ENCODE measurements around the gene SLC10A3. TPM values are rescaled to one million over a fixed set of nuclear protein-coding genes. Genes with fewer than 3 reads are reported as not detected.

Gene SLC10A3
- total and polyA plus RNA-seq, 2 donors from 2014 or later: 19.0 to 27.3 TPM

DNA sequence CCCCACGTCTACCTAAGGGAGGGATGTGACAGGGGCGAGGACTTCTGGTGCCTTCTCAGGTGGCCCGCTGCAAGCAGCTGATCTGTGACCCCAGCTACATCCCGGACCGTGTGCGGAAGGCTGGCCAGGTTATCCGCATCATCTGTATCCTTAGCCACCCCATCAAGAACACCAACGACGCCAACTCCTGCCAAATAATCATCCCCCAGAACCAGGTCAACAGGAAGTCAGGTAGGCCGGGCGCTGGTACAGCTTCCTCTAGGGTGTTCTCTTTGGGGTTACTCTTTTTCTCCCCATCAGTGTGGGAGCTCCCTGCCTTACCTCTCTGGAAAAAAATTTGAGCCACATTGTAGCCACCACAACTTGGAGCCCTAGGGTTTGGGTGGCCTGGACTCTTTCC lies 48.9 kb downstream of the SLC10A3 start:
- H3K27ac ChIP-seq (ENCODE audit: low read depth in 2 of 2, low read length in 2 of 2): no peak overlapping the region
- H3K36me3 ChIP-seq (ENCODE audit: control insufficient read depth in 2 of 3, insufficient read depth in 3 of 3, low read length in 3 of 3): peaks cover 0 to 7% (median 3%) of the 10 kb centered on the region in 3 donors
- H3K4me1 ChIP-seq (ENCODE audit: control insufficient read depth in 2 of 3, insufficient read depth in 2 of 3, low read depth in 1 of 3, low read length in 3 of 3): peaks cover 0 to 20% (median 3%) of the 10 kb centered on the region in 3 donors

DNA sequence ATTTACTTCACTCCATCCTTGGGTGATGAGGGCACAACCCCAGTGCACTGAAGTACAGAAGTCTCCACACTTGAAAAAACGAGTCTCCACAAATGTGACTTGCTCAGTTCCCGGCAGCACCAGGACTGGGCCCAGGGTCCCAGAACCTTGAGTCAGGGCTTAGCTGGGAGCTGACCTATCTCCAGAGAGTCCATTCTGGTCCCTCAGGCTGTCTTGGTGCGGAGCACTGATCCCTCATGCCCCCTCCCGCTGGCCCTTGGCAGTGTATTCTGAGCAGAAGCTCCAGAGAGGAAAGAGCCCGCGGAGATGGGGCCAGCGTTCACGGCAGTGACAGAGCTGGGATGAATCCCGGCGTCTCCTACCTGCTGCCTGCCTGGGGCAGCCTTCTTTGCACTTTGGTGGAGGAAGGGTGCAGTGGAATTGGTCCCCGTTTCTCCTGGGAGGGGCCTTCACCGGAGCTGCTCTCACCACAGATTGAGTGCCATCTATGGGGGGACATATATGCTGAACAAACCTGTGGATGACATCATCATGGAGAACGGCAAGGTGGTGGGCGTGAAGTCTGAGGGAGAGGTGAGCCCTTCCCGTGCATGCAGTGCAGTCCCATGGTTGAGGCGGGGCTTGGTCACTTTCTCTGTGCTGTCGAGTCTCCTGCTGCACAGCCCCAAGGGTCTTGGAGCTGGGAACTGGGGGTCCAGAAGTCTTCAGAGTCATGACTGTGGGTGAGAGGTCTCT lies 49.6 kb downstream of the SLC10A3 start:
- no peak for FAIRE-seq
- DNase-seq: peak in 1 of 5 donors; percentile 70
- intact Hi-C loops (cut with DNase I): no loop called here

More for the DNA sequence above, 48.9 kb downstream of the SLC10A3 start:
- FAIRE-seq: no peak
- H3K9ac ChIP-seq (ENCODE audit: low read length in 3 of 3): no peak overlapping the region
- intact Hi-C loops (cut with DNase I): no loop called here
- H3K4me3 ChIP-seq (ENCODE audit: low read length in 3 of 3): no peak overlapping the region
- TF ChIP-seq, protein P1, sequence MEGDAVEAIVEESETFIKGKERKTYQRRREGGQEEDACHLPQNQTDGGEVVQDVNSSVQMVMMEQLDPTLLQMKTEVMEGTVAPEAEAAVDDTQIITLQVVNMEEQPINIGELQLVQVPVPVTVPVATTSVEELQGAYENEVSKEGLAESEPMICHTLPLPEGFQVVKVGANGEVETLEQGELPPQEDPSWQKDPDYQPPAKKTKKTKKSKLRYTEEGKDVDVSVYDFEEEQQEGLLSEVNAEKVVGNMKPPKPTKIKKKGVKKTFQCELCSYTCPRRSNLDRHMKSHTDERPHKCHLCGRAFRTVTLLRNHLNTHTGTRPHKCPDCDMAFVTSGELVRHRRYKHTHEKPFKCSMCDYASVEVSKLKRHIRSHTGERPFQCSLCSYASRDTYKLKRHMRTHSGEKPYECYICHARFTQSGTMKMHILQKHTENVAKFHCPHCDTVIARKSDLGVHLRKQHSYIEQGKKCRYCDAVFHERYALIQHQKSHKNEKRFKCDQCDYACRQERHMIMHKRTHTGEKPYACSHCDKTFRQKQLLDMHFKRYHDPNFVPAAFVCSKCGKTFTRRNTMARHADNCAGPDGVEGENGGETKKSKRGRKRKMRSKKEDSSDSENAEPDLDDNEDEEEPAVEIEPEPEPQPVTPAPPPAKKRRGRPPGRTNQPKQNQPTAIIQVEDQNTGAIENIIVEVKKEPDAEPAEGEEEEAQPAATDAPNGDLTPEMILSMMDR (IDR thresholded peaks at IDR 0.05; ENCODE audit: borderline replicate concordance, extremely low read depth, insufficient read depth): no peak
- no peaks in the 10 kb centered on the region for H3K27me3 ChIP-seq (ENCODE audit: control insufficient read depth, insufficient read depth, low read length)
- H3K9me3 ChIP-seq (ENCODE audit: control insufficient read depth in 2 of 3, insufficient read depth in 1 of 3, low read length in 3 of 3): no peaks in the 10 kb centered on the region
- no peak for DNase-seq

DNA sequence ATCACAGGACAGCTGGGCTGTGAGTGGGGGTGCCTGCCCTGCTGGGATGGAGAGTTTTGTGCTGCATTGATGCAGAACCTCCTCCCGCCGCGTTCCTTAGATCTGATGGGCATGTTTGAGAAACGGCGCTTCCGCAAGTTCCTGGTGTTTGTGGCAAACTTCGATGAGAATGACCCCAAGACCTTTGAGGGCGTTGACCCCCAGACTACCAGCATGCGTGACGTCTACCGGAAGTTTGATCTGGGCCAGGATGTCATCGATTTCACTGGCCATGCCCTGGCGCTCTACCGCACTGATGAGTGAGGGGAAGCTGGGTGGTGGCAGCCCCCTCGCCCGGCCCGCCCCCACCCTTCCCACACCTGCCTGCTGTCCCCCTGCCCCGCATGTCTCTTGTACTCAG lies 50.6 kb downstream of the SLC10A3 start:
- no peaks in the 10 kb centered on the region for H3K9me3 ChIP-seq (ENCODE audit: control insufficient read depth in 2 of 3, insufficient read depth in 1 of 3, low read length in 3 of 3)
- H3K4me3 ChIP-seq (ENCODE audit: low read length in 3 of 3): no peak overlapping the region
- H3K27me3 ChIP-seq (ENCODE audit: control insufficient read depth, insufficient read depth, low read length): no peaks in the 10 kb centered on the region
- H3K27ac ChIP-seq (ENCODE audit: low read depth in 2 of 2, low read length in 2 of 2): no peak overlapping the region
- H3K36me3 ChIP-seq (ENCODE audit: control insufficient read depth in 2 of 3, insufficient read depth in 3 of 3, low read length in 3 of 3): peaks cover 0 to 7% (median 4%) of the 10 kb centered on the region in 3 donors
- H3K9ac ChIP-seq (ENCODE audit: low read length in 3 of 3): no peak overlapping the region
- DNase-seq (no peak), FAIRE-seq (no peak)
- H3K4me1 ChIP-seq (ENCODE audit: control insufficient read depth in 2 of 3, insufficient read depth in 2 of 3, low read depth in 1 of 3, low read length in 3 of 3): peaks cover 0 to 16% (median 3%) of the 10 kb centered on the region in 3 donors
- intact Hi-C loops (cut with DNase I): no loop called here
- TF ChIP-seq, protein P1 (IDR thresholded peaks at IDR 0.05; ENCODE audit: borderline replicate concordance, extremely low read depth, insufficient read depth): no peak

More for the DNA sequence above, 49.6 kb downstream of the SLC10A3 start:
- TF ChIP-seq, protein P1 (IDR thresholded peaks at IDR 0.05; ENCODE audit: borderline replicate concordance, extremely low read depth, insufficient read depth): no peak
- peaks cover 0 to 7% (median 3%) of the 10 kb centered on the region in 3 donors for H3K36me3 ChIP-seq (ENCODE audit: control insufficient read depth in 2 of 3, insufficient read depth in 3 of 3, low read length in 3 of 3)
- no peaks in the 10 kb centered on the region for H3K27me3 ChIP-seq (ENCODE audit: control insufficient read depth, insufficient read depth, low read length)
- H3K9me3 ChIP-seq (ENCODE audit: control insufficient read depth in 2 of 3, insufficient read depth in 1 of 3, low read length in 3 of 3): no peaks in the 10 kb centered on the region
- no peak overlapping the region for H3K27ac ChIP-seq (ENCODE audit: low read depth in 2 of 2, low read length in 2 of 2)
- H3K9ac ChIP-seq (ENCODE audit: low read length in 3 of 3): no peak overlapping the region
- H3K4me3 ChIP-seq (ENCODE audit: low read length in 3 of 3): no peak overlapping the region
- H3K4me1 ChIP-seq (ENCODE audit: control insufficient read depth in 2 of 3, insufficient read depth in 2 of 3, low read depth in 1 of 3, low read length in 3 of 3): peaks cover 0 to 20% (median 3%) of the 10 kb centered on the region in 3 donors
